PC-3 (cell line): ENCODE measurements around the gene SLC6A15. TPM values are rescaled to one million over a fixed set of nuclear protein-coding genes. Genes with fewer than 3 reads are reported as not detected.

Source experiments
- ATAC-seq: fragments of 200-7000 bp; cut with Tn5 transposase; 2 replicates; pipeline ENCODE4 v1.9.1; 2020; ENCODE audit warnings: mild to moderate bottlenecking, moderate library complexity
- BruUV-seq: library from RNA; stranded (reverse); fragments of 400-500 nt; replicated peaks from 2 replicates; lab custom pipeline; 2021; lab: Mats Ljungman, UMichigan
- CTCF ChIA-PET: fragments of 300-600 bp; sonication (Branson Sonifier 250); formaldehyde crosslinking; loops from one replicate; lab custom pipeline; 2022; ENCODE audit warnings: antibody characterized with exemption; lab: Charles Lee
- POLR2A ChIA-PET: fragments of 300-600 bp; sonication (Branson Sonifier 250); formaldehyde crosslinking; loops from one replicate; lab custom pipeline; 2022; ENCODE audit warnings: antibody characterized with exemption; ENCODE audit not compliant: unreplicated experiment; lab: Charles Lee
- DNase-seq: peaks from one replicate; pipeline ENCODE4 v3.0.0-alpha.2; 2015
- H2AFZ ChIP-seq: fragments of 300-600 bp; sonication (generic); 2 replicates; pipeline ENCODE4 v1.6.0; 2016; ENCODE audit warnings: antibody characterized with exemption, low read length
- H3F3A ChIP-seq: fragments of 300-600 bp; sonication (generic); one replicate; pipeline ENCODE4 v1.6.0; 2017; ENCODE audit warnings: antibody characterized with exemption, low read length, control low read depth, mild to moderate bottlenecking; ENCODE audit not compliant: unreplicated experiment
- H3K27ac ChIP-seq: fragments of 300-600 bp; sonication (generic); 2 replicates; pipeline ENCODE4 v1.5.1; 2016; ENCODE audit warnings: mild to moderate bottlenecking, low read length
- H3K27me3 ChIP-seq: fragments of 300-600 bp; sonication (generic); 2 replicates; pipeline ENCODE4 v1.6.1; 2016; ENCODE audit warnings: low read length, mixed read lengths
- H3K36me3 ChIP-seq: fragments of 300-600 bp; sonication (generic); 2 replicates; pipeline ENCODE4 v1.6.1; 2016; ENCODE audit warnings: low read depth, mixed run types, low read length, mixed read lengths
- H3K4me1 ChIP-seq: fragments of 300-600 bp; sonication (generic); 2 replicates; pipeline ENCODE4 v1.5.1; 2016; ENCODE audit warnings: low read length; ENCODE audit not compliant: insufficient read depth
- H3K4me2 ChIP-seq: fragments of 300-600 bp; sonication (generic); 2 replicates; pipeline ENCODE4 v1.6.0; 2016; ENCODE audit warnings: low read length
- H3K4me3 ChIP-seq: fragments of 300-600 bp; sonication (generic); 2 replicates; pipeline ENCODE4 v1.5.1; 2016; ENCODE audit warnings: mild to moderate bottlenecking, low read length, mixed read lengths
- H3K79me2 ChIP-seq: fragments of 300-600 bp; sonication (generic); 2 replicates; pipeline ENCODE4 v1.6.1; 2017; ENCODE audit warnings: low read length, mixed read lengths
- H3K9ac ChIP-seq: fragments of 300-600 bp; sonication (generic); 2 replicates; pipeline ENCODE4 v1.6.0; 2016; ENCODE audit warnings: mild to moderate bottlenecking, low read length
- H3K9me2 ChIP-seq: fragments of 300-600 bp; sonication (generic); replicated peaks from 2 replicates; pipeline ENCODE4 v1.6.1; 2016; ENCODE audit warnings: mixed run types, low read length, mixed read lengths
- H3K9me3 ChIP-seq: fragments of 300-600 bp; sonication (generic); 2 replicates; pipeline ENCODE4 v1.6.1; 2016; ENCODE audit warnings: low read length, mixed read lengths
- H4K20me1 ChIP-seq: fragments of 300-600 bp; sonication (generic); 2 replicates; pipeline ENCODE4 v1.6.1; 2016; ENCODE audit warnings: low read length, mixed read lengths
- CTCF ChIP-seq: fragments of 300-600 bp; sonication (generic); conservative IDR thresholded peaks from 2 replicates; pipeline ENCODE4 v1.5.1; 2017; ENCODE audit warnings: antibody characterized with exemption, low read depth, mild to moderate bottlenecking, low read length
- EZH2 ChIP-seq: fragments of 300-600 bp; sonication (generic); IDR thresholded peaks from one replicate; pipeline ENCODE4 v1.6.1; 2017; ENCODE audit warnings: antibody characterized with exemption, mild to moderate bottlenecking, low read length; ENCODE audit not compliant: unreplicated experiment
- EZH2phosphoT487 ChIP-seq: fragments of 300-600 bp; sonication (generic); IDR thresholded peaks from 2 replicates; pipeline ENCODE4 v1.6.1; 2018; ENCODE audit warnings: mild to moderate bottlenecking, antibody characterized with exemption, low read length, borderline replicate concordance
- intact Hi-C: fragments of 100-400 bp; cut with micrococcal nuclease; formaldehyde crosslinking; loops from 2 replicates; pipeline ENCODE4 v1.9.0; 2023
- total RNA-seq: library from RNA; depleted of rRNA; stranded (reverse); fragments of >200 nt; gene quantifications from 2 replicates; pipeline ENCODE4 v1.2.3, GENCODE V29; 2014

Gene SLC6A15
- total RNA-seq, 1 experiment from 2014 or later = not detected

GRCh38 chr12:84875241-84875640, 37.4 kb downstream of the SLC6A15 start:
- Histone ChIP-seq H2AFZ (no peak overlapping the region), H3K27ac (no peak overlapping the region), H3K27me3 (no peaks in the 10 kb centered on the region), H3K9me3 (no peaks in the 10 kb centered on the region), H4K20me1 (no peaks in the 10 kb centered on the region), H3F3A (no peaks in the 10 kb centered on the region), H3K4me1 (no peaks in the 10 kb centered on the region), H3K36me3 (no peaks in the 10 kb centered on the region), H3K4me2 (no peak overlapping the region), H3K79me2 (no peaks in the 10 kb centered on the region), H3K9ac (no peak overlapping the region), H3K9me2 (no peaks in the 10 kb centered on the region), H3K4me3 (no peak overlapping the region)
- CTCF ChIA-PET = interaction anchor here (0.6 to 2.0 kb wide), 2 partner anchors 154 to 361 kb away, joined by 3 to 14 read pairs; no protein-coding TSS in a partner anchor
- no peak for DNase-seq
- ATAC-seq = no peak
- intact Hi-C loops = no loop called here
- BruUV-seq = no TSS peak
- TF ChIP-seq CTCF (no peak), EZH2 (no peak), EZH2phosphoT487 (no peak)
- POLR2A ChIA-PET = no interaction called here

- Histone ChIP-seq H3K79me2 (no peaks in the 10 kb centered on the region), H2AFZ (no peak overlapping the region)
These were observed 37.8 kb downstream of the SLC6A15 start for GRCh38 chr12:84874825-84875139.

More at GRCh38 chr12:84874825-84875139, 37.8 kb downstream of the SLC6A15 start:
- H3K9me3 ChIP-seq = no peaks in the 10 kb centered on the region
- intact Hi-C loops = loop anchor here (1.0 kb wide), 2 partner anchors 155 to 183 kb away; no protein-coding TSS in a partner anchor
- ATAC-seq = no peak
- ChIA-PET POLR2A (no interaction called here), CTCF (interaction anchor here (0.6 to 2.0 kb wide), 3 partner anchors 45 to 361 kb away, joined by 3 to 14 read pairs (median 3); no protein-coding TSS in a partner anchor)
- no peaks in the 10 kb centered on the region for H3K36me3 ChIP-seq
- H3F3A ChIP-seq = no peaks in the 10 kb centered on the region
- no peaks in the 10 kb centered on the region for H4K20me1 ChIP-seq
- H3K9me2 ChIP-seq = no peaks in the 10 kb centered on the region
- no TSS peak for BruUV-seq
- DNase-seq = no peak
- TF ChIP-seq EZH2 (no peak), CTCF (no peak), EZH2phosphoT487 (no peak)
- H3K27me3 ChIP-seq = no peaks in the 10 kb centered on the region
- H3K27ac ChIP-seq = no peak overlapping the region
- H3K4me3 ChIP-seq = no peak overlapping the region
- H3K4me2 ChIP-seq = no peak overlapping the region
- H3K9ac ChIP-seq = no peak overlapping the region
- no peaks in the 10 kb centered on the region for H3K4me1 ChIP-seq
